ENCODE measurements around the gene PARP15. TPM values are rescaled to one million over a fixed set of nuclear protein-coding genes. Genes with fewer than 3 reads are reported as not detected.

PARP15 gene
- total RNA-seq, 1 experiment from 2014 or later = not detected

GRCh38 chr3:122535964-122536631, 41.4 kb upstream of the PARP15 start:
- Mint-ChIP-seq H3K9me3 (ENCODE audit: unreplicated experiment) (no peaks in the 10 kb centered on the region), H3K27ac (ENCODE audit: low read depth, unreplicated experiment) (no peak overlapping the region), H3K27me3 (ENCODE audit: insufficient read depth, unreplicated experiment) (no peaks in the 10 kb centered on the region), H3K4me3 (ENCODE audit: unreplicated experiment) (no peak overlapping the region), H3K4me1 (ENCODE audit: insufficient read depth, unreplicated experiment) (peaks cover 34% of the 10 kb centered on the region), H3K36me3 (ENCODE audit: insufficient read depth, unreplicated experiment) (peaks cover 40% of the 10 kb centered on the region)
- no peak for DNase-seq (ENCODE audit: unreplicated experiment)
- intact Hi-C loops (cut with micrococcal nuclease) = no loop called here
- no TSS peak for BruUV-seq (replicated peaks)
- no peak for TF ChIP-seq CTCF (IDR thresholded peaks at IDR 0.05; ENCODE audit: unreplicated experiment)
- ChIA-PET POLR2A (interaction anchor here (1.0 to 1.6 kb wide), 2 partner anchors 10 kb away, joined by 3 to 4 read pairs; no protein-coding TSS in a partner anchor), CTCF (interaction anchor here (0.7 to 1.3 kb wide), 5 partner anchors 13 to 143 kb away, joined by 3 to 4 read pairs (median 3); no protein-coding TSS in a partner anchor)

- Mint-ChIP-seq H3K27ac (ENCODE audit: low read depth, unreplicated experiment) (no peak overlapping the region), H3K9me3 (ENCODE audit: unreplicated experiment) (no peaks in the 10 kb centered on the region), H3K27me3 (ENCODE audit: insufficient read depth, unreplicated experiment) (no peaks in the 10 kb centered on the region), H3K4me3 (ENCODE audit: unreplicated experiment) (no peak overlapping the region), H3K36me3 (ENCODE audit: insufficient read depth, unreplicated experiment) (peaks cover 40% of the 10 kb centered on the region), H3K4me1 (ENCODE audit: insufficient read depth, unreplicated experiment) (peaks cover 34% of the 10 kb centered on the region)
- ChIA-PET CTCF (interaction anchor here (0.7 to 1.3 kb wide), 5 partner anchors 12 to 141 kb away, joined by 3 to 4 read pairs (median 3); no protein-coding TSS in a partner anchor), POLR2A (interaction anchor here (1.0 to 1.6 kb wide), 2 partner anchors 9 to 11 kb away, joined by 3 to 4 read pairs; no protein-coding TSS in a partner anchor)
- TF ChIP-seq CTCF (IDR thresholded peaks at IDR 0.05; ENCODE audit: unreplicated experiment) = no peak
- BruUV-seq (replicated peaks) = no TSS peak
- DNase-seq (ENCODE audit: unreplicated experiment) = no peak
- intact Hi-C loops (cut with micrococcal nuclease) = no loop called here
Observed at GRCh38 chr3:122536632-122537001, 40.8 kb upstream of the PARP15 start.

- no peak for TF ChIP-seq CTCF (IDR thresholded peaks at IDR 0.05; ENCODE audit: unreplicated experiment)
- ChIA-PET POLR2A (no interaction called here), CTCF (interaction anchor here (0.6 kb wide), 2 partner anchors 22 to 32 kb away, joined by 3 read pairs; no protein-coding TSS in a partner anchor)
- H3K4me3 Mint-ChIP-seq (ENCODE audit: unreplicated experiment) = no peak overlapping the region
- peaks cover 34% of the 10 kb centered on the region for H3K36me3 Mint-ChIP-seq (ENCODE audit: insufficient read depth, unreplicated experiment)
- H3K4me1 Mint-ChIP-seq (ENCODE audit: insufficient read depth, unreplicated experiment) = peaks cover 17% of the 10 kb centered on the region
- DNase-seq (ENCODE audit: unreplicated experiment) = no peak
- intact Hi-C loops (cut with micrococcal nuclease) = no loop called here
- H3K27ac Mint-ChIP-seq (ENCODE audit: low read depth, unreplicated experiment) = no peak overlapping the region
- no peaks in the 10 kb centered on the region for H3K9me3 Mint-ChIP-seq (ENCODE audit: unreplicated experiment)
- no peaks in the 10 kb centered on the region for H3K27me3 Mint-ChIP-seq (ENCODE audit: insufficient read depth, unreplicated experiment)
- BruUV-seq (replicated peaks) = no TSS peak
Observed at GRCh38 chr3:122538956-122539490, 38.4 kb upstream of the PARP15 start.

- Mint-ChIP-seq H3K27me3 (ENCODE audit: insufficient read depth, unreplicated experiment) (no peaks in the 10 kb centered on the region), H3K4me3 (ENCODE audit: unreplicated experiment) (no peak overlapping the region), H3K4me1 (ENCODE audit: insufficient read depth, unreplicated experiment) (no peaks in the 10 kb centered on the region), H3K9me3 (ENCODE audit: unreplicated experiment) (no peaks in the 10 kb centered on the region), H3K27ac (ENCODE audit: low read depth, unreplicated experiment) (no peak overlapping the region), H3K36me3 (ENCODE audit: insufficient read depth, unreplicated experiment) (peaks cover 33% of the 10 kb centered on the region)
- TF ChIP-seq CTCF (IDR thresholded peaks at IDR 0.05; ENCODE audit: unreplicated experiment) = no peak
- POLR2A ChIA-PET = interaction anchor here (0.7 to 1.3 kb wide), 4 partner anchors 10 to 130 kb away, joined by 3 to 4 read pairs (median 4); partner anchors contain the start of gene WDR5B
- no peak for DNase-seq (ENCODE audit: unreplicated experiment)
- intact Hi-C loops (cut with micrococcal nuclease) = no loop called here
- CTCF ChIA-PET = interaction anchor here (0.8 to 2.0 kb wide), 4 partner anchors 14 to 240 kb away, joined by 3 to 8 read pairs (median 4); no protein-coding TSS in a partner anchor
- BruUV-seq (replicated peaks) = no TSS peak
Observed at GRCh38 chr3:122546151-122546550, 31.3 kb upstream of the PARP15 start.
